A549 (cell line): ENCODE data around the gene HOXB9. TPM values are rescaled to one million over a fixed set of nuclear protein-coding genes. Genes with fewer than 3 reads are reported as not detected.

Experiments used
- ATAC-seq, 2 experiments: fragments of 200-7000 bp in 1 of 2; fragments of >200 bp in 1 of 2; cut with Nextera tagmentation in 1 of 2; cut with Tn5 transposase in 1 of 2; 3 replicates each; pipeline versions ENCODE4 v1.8.0 to v1.9.1; 2018 to 2020; ENCODE audit warnings: mild to moderate bottlenecking in 1 of 2, moderate library complexity in 1 of 2
- CTCF ChIA-PET: fragments of 300-600 bp; sonication (Branson Sonifier 250); formaldehyde crosslinking; extraction: SDS; loops from one replicate; lab custom pipeline; 2021; ENCODE audit warnings: antibody characterized with exemption, inconsistent platforms; lab: Yijun Ruan, JAX
- POLR2A ChIA-PET: fragments of 350-600 bp; formaldehyde crosslinking; extraction: SDS; loops from one replicate; lab custom pipeline; 2021; ENCODE audit warnings: antibody characterized with exemption, inconsistent platforms; lab: Yijun Ruan, JAX
- DNase-seq, 2 experiments: peaks; one replicate each; pipeline versions ENCODE4 v3.0.0 to v3.0.0-alpha.2; 2011 to 2016; ENCODE audit warnings: low read depth in 1 of 2, low spot score in 1 of 2
- FAIRE-seq: peaks from 2 replicates; lab custom pipeline; 2011; peaks lifted over from hg19 to GRCh38; lab: Jason Lieb, UNC
- H3K27ac ChIP-seq, 2 experiments: fragments of >200 bp; sonication (Bioruptor Twin); formaldehyde crosslinking; 3 replicates each; pipeline ENCODE4 v1.5.1; 2016 to 2017
- H3K4me1 ChIP-seq: fragments of >200 bp; sonication (Bioruptor Twin); formaldehyde crosslinking; 3 replicates; pipeline ENCODE4 v1.6.1; 2016
- H3K4me2 ChIP-seq: fragments of >200 bp; sonication (Bioruptor Twin); formaldehyde crosslinking; 3 replicates; pipeline ENCODE4 v1.6.1; 2016
- H3K4me3 ChIP-seq: fragments of >200 bp; sonication (Bioruptor Twin); formaldehyde crosslinking; 3 replicates; pipeline ENCODE4 v1.5.1; 2016
- H3K9me3 ChIP-seq: fragments of >200 bp; sonication (Bioruptor Twin); formaldehyde crosslinking; 3 replicates; pipeline ENCODE4 v1.6.1; 2016
- CBX8 ChIP-seq: fragments of 200-600 bp; sonication (generic); IDR thresholded peaks from 2 replicates; pipeline ENCODE4 v1.6.1; 2016
- CEBPB ChIP-seq, 2 experiments: fragments of >200 bp in 1 of 2; sonication (Bioruptor Twin) in 1 of 2; formaldehyde crosslinking in 1 of 2; IDR thresholded peaks; 2 replicates each; pipeline ENCODE4 v1.6.1; 2012 to 2016
- CTCF ChIP-seq: fragments of >200 bp; sonication (Bioruptor Twin); formaldehyde crosslinking; IDR thresholded peaks from 3 replicates; pipeline ENCODE4 v1.5.1; 2016
- EP300 ChIP-seq, 2 experiments: fragments of >200 bp; sonication (Bioruptor Twin); formaldehyde crosslinking; IDR thresholded peaks; 2 replicates in 1 of 2; 3 replicates in 1 of 2; pipeline ENCODE4 v1.6.1; 2016 to 2017
- ESRRA ChIP-seq: fragments of 150-350 bp; IDR thresholded peaks from 2 replicates; pipeline ENCODE4 v1.6.1; 2014; ENCODE audit warnings: mild to moderate bottlenecking, low read length, borderline replicate concordance
- FOSB ChIP-seq: fragments of 250-450 bp; sonication (Bioruptor Pico); IDR thresholded peaks from 2 replicates; pipeline ENCODE4 v1.5.0; 2020; ENCODE audit warnings: mild to moderate bottlenecking, moderate library complexity
- FOSL2 ChIP-seq, 2 experiments: fragments of 450-650 bp in 1 of 2; fragments of >200 bp in 1 of 2; sonication (Bioruptor Twin) in 1 of 2; formaldehyde crosslinking; IDR thresholded peaks; 2 replicates each; pipeline versions ENCODE4 v1.5.0 to v1.6.1; 2016 to 2020; ENCODE audit warnings: mild to moderate bottlenecking in 1 of 2, moderate library complexity in 1 of 2
- FOXS1 ChIP-seq: fragments of 250-450 bp; sonication (Bioruptor Pico); IDR thresholded peaks from 2 replicates; pipeline ENCODE4 v1.5.0; 2020; ENCODE audit warnings: mild to moderate bottlenecking, moderate library complexity
- GATA3 ChIP-seq: IDR thresholded peaks from 2 replicates; pipeline ENCODE4 v1.6.1; 2012; ENCODE audit warnings: borderline replicate concordance
- HDAC2 ChIP-seq: fragments of 200-600 bp; sonication (generic); IDR thresholded peaks from 2 replicates; pipeline ENCODE4 v1.6.1; 2016
- HEYL ChIP-seq: fragments of 250-450 bp; sonication (Bioruptor Pico); IDR thresholded peaks from 2 replicates; pipeline ENCODE4 v1.8.0; 2021; ENCODE audit warnings: mild to moderate bottlenecking, moderate library complexity
- HOXA7 ChIP-seq: fragments of 250-450 bp; sonication (Bioruptor Pico); IDR thresholded peaks from 2 replicates; pipeline ENCODE4 v1.5.0; 2020; ENCODE audit warnings: mild to moderate bottlenecking, moderate library complexity
- JUNB ChIP-seq: fragments of >200 bp; sonication (Bioruptor Twin); formaldehyde crosslinking; IDR thresholded peaks from 2 replicates; pipeline ENCODE4 v1.6.1; 2016
- KDM1A ChIP-seq: fragments of 200-600 bp; sonication (generic); IDR thresholded peaks from 2 replicates; pipeline ENCODE4 v1.6.1; 2016; ENCODE audit warnings: low read depth, mild to moderate bottlenecking
- MAFK ChIP-seq: fragments of 450-650 bp; IDR thresholded peaks from 2 replicates; pipeline ENCODE4 v1.6.1; 2014; ENCODE audit not compliant: partially characterized antibody
- MYC ChIP-seq: IDR thresholded peaks from 2 replicates; pipeline ENCODE4 v1.6.1; 2012; ENCODE audit warnings: mild to moderate bottlenecking, inconsistent platforms, low read length, improper control_type of control experiment, borderline replicate concordance
- NPAS2 ChIP-seq: fragments of 250-450 bp; sonication (Bioruptor Pico); IDR thresholded peaks from 2 replicates; pipeline ENCODE4 v1.8.0; 2022; ENCODE audit warnings: mild to moderate bottlenecking, moderate library complexity, borderline replicate concordance
- PHF8 ChIP-seq: fragments of 200-600 bp; sonication (generic); IDR thresholded peaks from 2 replicates; pipeline ENCODE4 v1.6.1; 2016; ENCODE audit warnings: low read depth, mild to moderate bottlenecking, antibody characterized with exemption, moderate library complexity, borderline replicate concordance
- POLR2AphosphoS2 ChIP-seq: conservative IDR thresholded peaks from 2 replicates; pipeline ENCODE4 v1.6.1; 2012; ENCODE audit warnings: low read length, improper control_type of control experiment, inconsistent platforms
- RFX5 ChIP-seq: fragments of 450-650 bp; IDR thresholded peaks from 2 replicates; pipeline ENCODE4 v1.7.1; 2014; ENCODE audit warnings: antibody characterized with exemption, mild to moderate bottlenecking, moderate library complexity
- SREBF2 ChIP-seq: fragments of 450-650 bp; IDR thresholded peaks from 2 replicates; pipeline ENCODE4 v1.6.1; 2014; ENCODE audit warnings: mild to moderate bottlenecking, moderate library complexity
- TFCP2L1 ChIP-seq: fragments of 250-450 bp; sonication (Bioruptor Pico); IDR thresholded peaks from 2 replicates; pipeline ENCODE4 v1.5.0; 2021; ENCODE audit warnings: mild to moderate bottlenecking
- ZFP36 ChIP-seq: fragments of 450-650 bp; IDR thresholded peaks from 2 replicates; pipeline ENCODE4 v1.6.1; 2014; ENCODE audit warnings: borderline replicate concordance; ENCODE audit not compliant: partially characterized antibody
- ZNF302 ChIP-seq: fragments of 250-450 bp; sonication (Bioruptor Pico); IDR thresholded peaks from 2 replicates; pipeline ENCODE4 v1.9.0; 2021; ENCODE audit warnings: inconsistent platforms, mild to moderate bottlenecking, moderate library complexity
- ZSCAN20 ChIP-seq: fragments of 250-450 bp; sonication (Bioruptor Pico); IDR thresholded peaks from 2 replicates; pipeline ENCODE4 v1.8.0; 2022; ENCODE audit warnings: mild to moderate bottlenecking, moderate library complexity
- WGBS: methylation state at CpG from one replicate; pipeline ENCODE4 v1.1.6; 2017; ENCODE audit errors: missing lambda C conversion rate; 5-methylcytosine and 5-hydroxymethylcytosine counted together
- polyA plus RNA-seq, 4 experiments: library from polyadenylated mRNA; depleted of rRNA in 3 of 4; stranded (reverse); fragments of >200 nt; fragmentation: RNase III in 1 of 4; extraction: RNeasy Plus Mini Kit Qiagen cat#74134 plus additional on column Dnase treatment in 1 of 4; gene quantifications; 2 replicates in 3 of 4; 3 replicates in 1 of 4; pipeline ENCODE4 v1.2.3, GENCODE V29; 2011 to 2017
- TF ChIP-seq, protein P1 (sequence below): fragments of 250-450 bp; sonication (Bioruptor Pico); IDR thresholded peaks from 2 replicates; pipeline ENCODE4 v1.5.0; 2021; ENCODE audit warnings: mild to moderate bottlenecking, moderate library complexity, borderline replicate concordance

The HOXB9 gene
- polyA plus RNA-seq, 2 of the 4 experiments (the other 2 are of a cell fraction), result 5.6 to 24.6 TPM

GRCh38 chr17:48641541-48642058 lies 15.4 kb upstream of the HOXB9 start:
- POLR2A ChIA-PET, result no interaction called here
- CTCF ChIA-PET, result interaction anchor here (0.6 to 6.9 kb wide), 10 partner anchors 9 to 488 kb away, joined by 3 to 118 read pairs (median 6); partner anchors contain the start of gene HOXB9

GRCh38 chr17:48640858-48641180 lies 14.7 kb upstream of the HOXB9 start:
- 94% methylated on average over 1 of the region's 1 CpG for WGBS
- Histone ChIP-seq H3K4me1 (peaks cover 74% of the 10 kb centered on the region), H3K4me2 (no peak overlapping the region), H3K4me3 (no peak overlapping the region), H3K9me3 (no peaks in the 10 kb centered on the region), H3K27ac (no peak overlapping the region)
- ATAC-seq, result no peak
- ChIA-PET POLR2A (no interaction called here), CTCF (interaction anchor here (0.7 to 6.9 kb wide), 11 partner anchors 13 to 487 kb away, joined by 3 to 118 read pairs (median 5); partner anchors contain the start of gene HOXB9)
- no peak for FAIRE-seq
- TF ChIP-seq ZFP36, result no peak
- no peak for TF ChIP-seq SREBF2
- no peak for DNase-seq

More at GRCh38 chr17:48641541-48642058, 15.4 kb upstream of the HOXB9 start:
- H3K27ac ChIP-seq, result peak overlapping the region in 1 of 2 experiments; percentile 92; a peak in 2 of 6 replicates
- no peaks in the 10 kb centered on the region for H3K9me3 ChIP-seq
- no peak overlapping the region for H3K4me3 ChIP-seq
- no peak for ATAC-seq
- DNase-seq, result no peak
- no peak overlapping the region for H3K4me2 ChIP-seq
- no peak for FAIRE-seq
- WGBS, result 89% methylated on average over 29 of the region's 29 CpGs
- TF ChIP-seq MYC (no peak), RFX5 (no peak), CTCF (no peak), HEYL (CRISPR knock-in tag) (no peak), FOXS1 (CRISPR knock-in tag) (no peak), CBX8 (no peak), NPAS2 (CRISPR knock-in tag) (no peak), CEBPB (IDR thresholded peaks at IDR 0.05) (no peak), KDM1A (no peak), HOXA7 (CRISPR knock-in tag) (no peak), FOSB (no peak), HDAC2 (no peak)
- TF ChIP-seq, protein P1, sequence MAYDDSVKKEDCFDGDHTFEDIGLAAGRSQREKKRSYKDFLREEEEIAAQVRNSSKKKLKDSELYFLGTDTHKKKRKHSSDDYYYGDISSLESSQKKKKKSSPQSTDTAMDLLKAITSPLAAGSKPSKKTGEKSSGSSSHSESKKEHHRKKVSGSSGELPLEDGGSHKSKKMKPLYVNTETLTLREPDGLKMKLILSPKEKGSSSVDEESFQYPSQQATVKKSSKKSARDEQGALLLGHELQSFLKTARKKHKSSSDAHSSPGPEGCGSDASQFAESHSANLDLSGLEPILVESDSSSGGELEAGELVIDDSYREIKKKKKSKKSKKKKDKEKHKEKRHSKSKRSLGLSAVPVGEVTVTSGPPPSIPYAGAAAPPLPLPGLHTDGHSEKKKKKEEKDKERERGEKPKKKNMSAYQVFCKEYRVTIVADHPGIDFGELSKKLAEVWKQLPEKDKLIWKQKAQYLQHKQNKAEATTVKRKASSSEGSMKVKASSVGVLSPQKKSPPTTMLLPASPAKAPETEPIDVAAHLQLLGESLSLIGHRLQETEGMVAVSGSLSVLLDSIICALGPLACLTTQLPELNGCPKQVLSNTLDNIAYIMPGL (CRISPR knock-in tag), result no peak
- H3K4me1 ChIP-seq, result peaks cover 67% of the 10 kb centered on the region

GRCh38 chr17:48639982-48640857 lies 14.1 kb upstream of the HOXB9 start:
- CTCF ChIA-PET, result interaction anchor here (0.8 to 6.9 kb wide), 12 partner anchors 13 to 487 kb away, joined by 3 to 118 read pairs (median 4); partner anchors contain the start of gene HOXB9
- DNase-seq (no peak), FAIRE-seq (peak; percentile 13), ATAC-seq (no peak)
- H3K27ac ChIP-seq, result peak overlapping the region in 1 of 2 experiments; percentile 2; a peak in 1 of 6 replicates
- no peak overlapping the region for H3K4me2 ChIP-seq
- peaks cover 75% of the 10 kb centered on the region for H3K4me1 ChIP-seq
- WGBS, result 87% methylated on average over 6 of the region's 6 CpGs
- H3K4me3 ChIP-seq, result no peak overlapping the region
- no peak for TF ChIP-seq KDM1A
- TF ChIP-seq FOSL2 (IDR thresholded peaks at IDR 0.05), result no peak
- TF ChIP-seq FOSL2 (CRISPR knock-in tag; IDR thresholded peaks at IDR 0.05), result no peak
- no peak for TF ChIP-seq PHF8
- no peak for TF ChIP-seq ZSCAN20 (CRISPR knock-in tag)
- TF ChIP-seq RFX5, result no peak
- no peak for TF ChIP-seq JUNB
- TF ChIP-seq ESRRA, result no peak
- TF ChIP-seq EP300 (IDR thresholded peaks at IDR 0.05), result no peak
- TF ChIP-seq ZNF302 (CRISPR knock-in tag), result no peak
- no peak for TF ChIP-seq TFCP2L1 (CRISPR knock-in tag)
- TF ChIP-seq POLR2AphosphoS2, result no peak
- TF ChIP-seq CEBPB (IDR thresholded peaks at IDR 0.05), result no peak
- TF ChIP-seq ZFP36, result no peak
- no peak for TF ChIP-seq MAFK
- no peak for TF ChIP-seq GATA3
- no peaks in the 10 kb centered on the region for H3K9me3 ChIP-seq
- POLR2A ChIA-PET, result interaction anchor here (0.5 to 1.6 kb wide), 4 partner anchors 14 to 420 kb away, joined by 3 to 11 read pairs (median 4); partner anchors contain the start of gene HOXB9
